Stimulated activated CD8-positive, alpha-beta memory T cell treated with anti-CD3 and anti-CD28 coated beads, Interleukin-4, amount 100 ng/mL, for 4 hours (primary cell): ENCODE results near the gene HDAC2.
"Not testable (repeated sequence)": the region's sequence is repeated elsewhere in the genome, so short reads cannot be mapped to it uniquely, and the experiment has no call there.

Experiments used
- DNase-seq, 2 donors: peaks; one replicate each; pipeline ENCODE4 v3.0.0-alpha.2; 2020; ENCODE audit warnings: low read depth in 2 of 2, low spot score in 1 of 2

Gene HDAC2

GRCh38 chr6:113976806-113977205 lies 5.9 kb upstream of the HDAC2 start:
- no peak for DNase-seq

GRCh38 chr6:113971741-113972140 lies 793 bp upstream of the HDAC2 start:
- no peak for DNase-seq

GRCh38 chr6:113969888-113970804 lies 802 bp downstream of the HDAC2 start:
- peak in 1 of 2 donors; percentile 13 for DNase-seq

GRCh38 chr6:113968472-113968871 lies 2.5 kb downstream of the HDAC2 start:
- no peak for DNase-seq

- no peak for DNase-seq
Measured at GRCh38 chr6:113967777-113968176, 3.2 kb downstream of the HDAC2 start.

- no peak for DNase-seq
Measured at GRCh38 chr6:113960795-113961194, 10.2 kb downstream of the HDAC2 start.

GRCh38 chr6:113959235-113959634 lies 11.7 kb downstream of the HDAC2 start:
- DNase-seq, result no peak

- no peak for DNase-seq
Measured at GRCh38 chr6:113954653-113955052, 16.3 kb downstream of the HDAC2 start.

GRCh38 chr6:113953346-113953745 lies 17.6 kb downstream of the HDAC2 start:
- DNase-seq, result no peak

- DNase-seq, result no peak
Measured at GRCh38 chr6:113949499-113949898, 21.4 kb downstream of the HDAC2 start.

- no peak for DNase-seq
Measured at GRCh38 chr6:113944701-113945100, 26.2 kb downstream of the HDAC2 start.

GRCh38 chr6:113939825-113940224 lies 31.1 kb downstream of the HDAC2 start:
- DNase-seq, result no peak

GRCh38 chr6:113936093-113936934 lies 34.6 kb downstream of the HDAC2 start:
- DNase-seq, result no peak

GRCh38 chr6:113934101-113934500 lies 36.8 kb downstream of the HDAC2 start:
- DNase-seq, result no peak

GRCh38 chr6:113931907-113932306 lies 39.0 kb downstream of the HDAC2 start:
- not testable (repeated sequence) for DNase-seq

- no peak for DNase-seq
Measured at GRCh38 chr6:113930183-113930582, 40.8 kb downstream of the HDAC2 start.

GRCh38 chr6:113927001-113927400 lies 43.9 kb downstream of the HDAC2 start:
- no peak for DNase-seq

GRCh38 chr6:113925378-113925777 lies 45.6 kb downstream of the HDAC2 start:
- no peak for DNase-seq

- DNase-seq, result no peak
Measured at GRCh38 chr6:113924312-113924723, 46.6 kb downstream of the HDAC2 start.

GRCh38 chr6:113923526-113923925 lies 47.4 kb downstream of the HDAC2 start:
- DNase-seq, result no peak

GRCh38 chr6:113921299-113921904 lies 49.5 kb downstream of the HDAC2 start:
- no peak for DNase-seq
